ENCODE measurements around the gene CFI.

CFI gene

GRCh38 chr4:109847896-109848442, 46.2 kb upstream of the CFI start, which contains the start of gene LRIT3:
TSS of gene LRIT3 (plus strand) at chr4:109848107. CDS start at chr4:109848202, 95 bp downstream.
- Histone ChIP-seq H3K27ac (replicated peaks) (no peak within 1 kb of the TSS), H3K4me3 (replicated peaks; ENCODE audit: insufficient read depth, low read length) (no peak within 1 kb of the TSS), H3K27me3 (ENCODE audit: insufficient read depth, poor library complexity, severe bottlenecking) (peaks cover 3% of the 10 kb centered on the region)
- TF ChIP-seq POLR2AphosphoS5 (IDR thresholded peaks at IDR 0.05; ENCODE audit: low read depth) (no peak), CTCF (IDR thresholded peaks at IDR 0.05; ENCODE audit: insufficient read depth, low read length) (no peak), SPI1 (IDR thresholded peaks at IDR 0.05; ENCODE audit: borderline replicate concordance, low read depth) (no peak), REST (IDR thresholded peaks at IDR 0.05; ENCODE audit: insufficient replicate concordance, low read depth) (no peak), GABPA (IDR thresholded peaks at IDR 0.05; ENCODE audit: low read depth) (no peak)
- no peak for DNase-seq (ENCODE audit: low read depth in 1 of 2, low spot score in 1 of 2)

GRCh38 chr4:109846395-109847098, 44.7 kb upstream of the CFI start:
- Histone ChIP-seq H3K27me3 (ENCODE audit: insufficient read depth, poor library complexity, severe bottlenecking) (peaks cover 3% of the 10 kb centered on the region), H3K27ac (replicated peaks) (no peak overlapping the region), H3K4me3 (replicated peaks; ENCODE audit: insufficient read depth, low read length) (no peak overlapping the region)
- TF ChIP-seq POLR2AphosphoS5 (IDR thresholded peaks at IDR 0.05; ENCODE audit: low read depth), result no peak
- TF ChIP-seq REST (IDR thresholded peaks at IDR 0.05; ENCODE audit: insufficient replicate concordance, low read depth), result no peak
- no peak for DNase-seq (ENCODE audit: low read depth in 1 of 2, low spot score in 1 of 2)

- TF ChIP-seq REST (IDR thresholded peaks at IDR 0.05; ENCODE audit: insufficient replicate concordance, low read depth) (no peak), CTCF (IDR thresholded peaks at IDR 0.05; ENCODE audit: insufficient read depth, low read length) (no peak), SPI1 (IDR thresholded peaks at IDR 0.05; ENCODE audit: borderline replicate concordance, low read depth) (no peak)
- no peak for DNase-seq (ENCODE audit: low read depth in 1 of 2, low spot score in 1 of 2)
Measured at GRCh38 chr4:109836985-109837384, 35.2 kb upstream of the CFI start.

More at GRCh38 chr4:109836985-109837384, 35.2 kb upstream of the CFI start:
- H3K27ac ChIP-seq (replicated peaks), result no peak overlapping the region
- H3K4me3 ChIP-seq (replicated peaks; ENCODE audit: insufficient read depth, low read length), result no peak overlapping the region
- H3K27me3 ChIP-seq (ENCODE audit: insufficient read depth, poor library complexity, severe bottlenecking), result no peaks in the 10 kb centered on the region
